ENCODE results near the gene GBA2. TPM values are rescaled to one million over a fixed set of nuclear protein-coding genes. Genes with fewer than 3 reads are reported as not detected.

The GBA2 gene
- polyA plus RNA-seq, 1 of the 3 experiments (the other 2 are of a cell fraction) = 71.5 TPM

- H2AFZ ChIP-seq (ENCODE audit: low read depth) = no peak overlapping the region
- no peaks in the 10 kb centered on the region for H3K9me3 ChIP-seq
- no peak overlapping the region for H3K4me3 ChIP-seq (ENCODE audit: low read depth in 2 of 2, low read length in 1 of 2)
- no peaks in the 10 kb centered on the region for H4K20me1 ChIP-seq (ENCODE audit: insufficient read depth)
- H3K4me2 ChIP-seq = no peak overlapping the region
- 89% methylated on average over 7 of the region's 7 CpGs for WGBS (ENCODE audit: low lambda C conversion rate)
- H3K36me3 ChIP-seq (replicated peaks in 1 of 2; ENCODE audit: control insufficient read depth in 1 of 2, insufficient read depth in 2 of 2, low read length in 1 of 2) = no peaks in the 10 kb centered on the region
- H3K27me3 ChIP-seq (ENCODE audit: insufficient read depth) = no peaks in the 10 kb centered on the region
- H3F3A ChIP-seq (replicated peaks; ENCODE audit: insufficient read depth) = no peaks in the 10 kb centered on the region
- no peak for DNase-seq
- TF ChIP-seq, protein P1, sequence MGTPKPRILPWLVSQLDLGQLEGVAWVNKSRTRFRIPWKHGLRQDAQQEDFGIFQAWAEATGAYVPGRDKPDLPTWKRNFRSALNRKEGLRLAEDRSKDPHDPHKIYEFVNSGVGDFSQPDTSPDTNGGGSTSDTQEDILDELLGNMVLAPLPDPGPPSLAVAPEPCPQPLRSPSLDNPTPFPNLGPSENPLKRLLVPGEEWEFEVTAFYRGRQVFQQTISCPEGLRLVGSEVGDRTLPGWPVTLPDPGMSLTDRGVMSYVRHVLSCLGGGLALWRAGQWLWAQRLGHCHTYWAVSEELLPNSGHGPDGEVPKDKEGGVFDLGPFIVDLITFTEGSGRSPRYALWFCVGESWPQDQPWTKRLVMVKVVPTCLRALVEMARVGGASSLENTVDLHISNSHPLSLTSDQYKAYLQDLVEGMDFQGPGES (IDR thresholded peaks at IDR 0.05; ENCODE audit: low read depth, low read length) = no peak
- TF ChIP-seq RFX5 (IDR thresholded peaks at IDR 0.05; ENCODE audit: low read length) (no peak), ELF1 (IDR thresholded peaks at IDR 0.05) (no peak), RXRA (IDR thresholded peaks at IDR 0.05; ENCODE audit: borderline replicate concordance, low read depth) (no peak), RAD21 (IDR thresholded peaks at IDR 0.05; ENCODE audit: low read length) (no peak), TAF1 (IDR thresholded peaks at IDR 0.05; ENCODE audit: borderline replicate concordance, low read depth, low read length) (no peak), TCF12 (IDR thresholded peaks at IDR 0.05) (no peak), NFIC (IDR thresholded peaks at IDR 0.05; ENCODE audit: borderline replicate concordance) (no peak), SIN3A (IDR thresholded peaks at IDR 0.05; ENCODE audit: borderline replicate concordance, low read depth, low read length) (no peak), REST (IDR thresholded peaks at IDR 0.05; ENCODE audit: low read depth, low read length) (no peak)
- TF ChIP-seq, protein P2, sequence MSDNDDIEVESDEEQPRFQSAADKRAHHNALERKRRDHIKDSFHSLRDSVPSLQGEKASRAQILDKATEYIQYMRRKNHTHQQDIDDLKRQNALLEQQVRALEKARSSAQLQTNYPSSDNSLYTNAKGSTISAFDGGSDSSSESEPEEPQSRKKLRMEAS (IDR thresholded peaks at IDR 0.05; ENCODE audit: low read depth) = no peak
- TF ChIP-seq, protein P3, sequence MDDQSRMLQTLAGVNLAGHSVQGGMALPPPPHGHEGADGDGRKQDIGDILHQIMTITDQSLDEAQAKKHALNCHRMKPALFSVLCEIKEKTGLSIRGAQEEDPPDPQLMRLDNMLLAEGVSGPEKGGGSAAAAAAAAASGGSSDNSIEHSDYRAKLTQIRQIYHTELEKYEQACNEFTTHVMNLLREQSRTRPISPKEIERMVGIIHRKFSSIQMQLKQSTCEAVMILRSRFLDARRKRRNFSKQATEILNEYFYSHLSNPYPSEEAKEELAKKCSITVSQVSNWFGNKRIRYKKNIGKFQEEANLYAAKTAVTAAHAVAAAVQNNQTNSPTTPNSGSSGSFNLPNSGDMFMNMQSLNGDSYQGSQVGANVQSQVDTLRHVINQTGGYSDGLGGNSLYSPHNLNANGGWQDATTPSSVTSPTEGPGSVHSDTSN (IDR thresholded peaks at IDR 0.05) = no peak
- CTCF ChIA-PET = interaction anchor here (1.3 to 3.3 kb wide), 4 partner anchors 15 to 107 kb away, joined by 4 to 16 read pairs (median 6); no protein-coding TSS in a partner anchor
- no peaks in the 10 kb centered on the region for H3K79me2 ChIP-seq (ENCODE audit: insufficient read depth)
- peaks cover 5 to 6% of the 10 kb centered on the region in 2 experiments; a peak in 3 of 4 replicates for H3K4me1 ChIP-seq (ENCODE audit: control insufficient read depth in 1 of 2, insufficient read depth in 2 of 2, low read depth in 1 of 2, low read length in 1 of 2)
- no peaks in the 10 kb centered on the region for H3K9me2 ChIP-seq
- POLR2A ChIA-PET = no interaction called here
- no peak overlapping the region for H3K9ac ChIP-seq
- H3K27ac ChIP-seq (ENCODE audit: low read depth in 2 of 2, low read length in 1 of 2) = no peak overlapping the region
These were observed 26.0 kb upstream of the GBA2 start for GRCh38 chr9:35774907-35775635.

Measured in SK-N-SH (cell line).